NCI-H1694 treated with DMSO at 0.1 percent for 48 hours (cell line): ENCODE data around the gene PBX3.
"Not testable (repeated sequence)": the region's sequence is repeated elsewhere in the genome, so short reads cannot be mapped to it uniquely, and the experiment has no call there.

ENCODE experiments used
- DNase-seq: peaks from one replicate; lab custom pipeline; 2025; lab: John Stamatoyannopoulos, UW

PBX3 gene

DNA sequence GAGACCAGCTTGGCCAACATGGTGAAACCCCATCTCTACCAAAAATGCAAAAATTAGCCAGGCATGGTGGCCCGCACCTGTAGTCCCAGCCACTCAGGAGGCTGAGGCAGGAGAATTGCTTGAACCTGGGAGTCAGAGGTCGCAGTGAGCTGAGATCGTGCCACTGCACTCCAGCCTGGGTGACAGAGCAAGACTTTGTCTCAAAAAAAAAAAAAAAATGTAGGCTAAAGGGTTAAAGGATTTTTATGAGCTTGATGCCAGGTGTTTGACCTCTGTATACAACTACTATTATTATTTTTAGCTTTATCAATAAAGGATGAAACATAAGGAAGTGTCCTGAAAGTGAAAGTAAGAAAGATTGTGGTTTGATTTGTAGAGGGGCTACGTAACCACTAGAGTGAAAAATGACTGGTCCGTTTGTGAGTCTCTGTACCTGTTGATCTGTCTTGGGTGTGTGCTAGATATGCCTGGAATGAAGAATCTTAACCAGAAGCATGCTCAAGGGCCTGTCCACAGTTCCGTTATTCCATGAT is 76.8 kb downstream of the PBX3 start:
- not testable (repeated sequence) for DNase-seq

DNA sequence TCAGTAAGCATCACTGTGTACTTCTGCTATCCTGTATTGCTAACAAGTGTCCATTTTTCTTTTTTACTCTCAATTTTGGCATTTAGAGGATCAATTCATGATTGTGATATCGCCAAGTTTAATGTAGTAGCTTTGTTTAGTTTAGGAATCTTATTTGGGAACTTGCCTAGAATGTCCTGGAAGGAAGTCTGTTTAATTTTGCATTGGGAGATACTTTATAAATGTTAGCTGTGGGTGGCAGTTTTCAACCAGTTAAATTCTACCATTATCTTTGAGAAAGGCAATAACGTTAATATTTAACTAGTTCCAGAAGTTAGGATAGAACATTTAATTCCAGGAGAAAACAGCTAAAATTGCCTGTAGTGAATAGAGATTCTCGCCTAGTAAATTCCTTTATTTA is 78.6 kb downstream of the PBX3 start:
- DNase-seq: no peak

DNA sequence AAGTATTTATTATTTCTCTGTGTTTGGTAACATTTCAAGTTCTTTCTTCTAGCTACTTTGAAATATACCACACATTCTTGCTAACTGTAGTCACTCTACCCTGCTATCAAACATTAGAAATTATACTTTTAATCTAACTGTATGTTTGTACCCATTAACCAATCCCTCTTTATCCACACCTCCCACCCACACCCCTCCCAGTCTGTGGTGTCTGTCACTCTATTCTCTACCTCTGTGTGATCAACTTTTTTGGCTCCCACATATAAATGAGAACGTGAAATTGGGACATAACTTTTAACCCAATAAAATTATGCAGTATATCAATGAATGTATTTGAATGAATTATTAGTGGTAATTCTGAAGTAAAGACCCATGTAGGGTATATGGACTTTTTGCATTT is 79.7 kb downstream of the PBX3 start:
- DNase-seq: no peak

DNA sequence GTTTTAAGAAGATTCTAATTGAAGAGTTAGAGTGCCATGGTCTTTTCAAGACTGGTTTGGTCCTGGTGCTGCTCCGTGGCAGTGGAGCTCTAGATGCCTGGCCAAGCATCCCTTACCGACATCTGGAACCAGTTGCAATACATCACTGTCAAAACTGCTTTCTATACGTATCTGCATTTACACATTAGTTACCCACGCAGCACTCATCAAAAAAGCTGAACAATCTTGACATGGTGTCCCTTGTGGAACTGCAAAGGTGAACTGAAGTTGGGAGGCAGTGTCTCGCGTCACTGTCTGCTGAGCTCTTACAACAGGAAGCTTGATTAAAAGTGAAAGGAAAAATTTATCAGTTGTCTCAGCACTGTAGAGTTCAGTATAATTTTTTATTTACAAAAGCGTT is 82.6 kb downstream of the PBX3 start:
- no peak for DNase-seq

DNA sequence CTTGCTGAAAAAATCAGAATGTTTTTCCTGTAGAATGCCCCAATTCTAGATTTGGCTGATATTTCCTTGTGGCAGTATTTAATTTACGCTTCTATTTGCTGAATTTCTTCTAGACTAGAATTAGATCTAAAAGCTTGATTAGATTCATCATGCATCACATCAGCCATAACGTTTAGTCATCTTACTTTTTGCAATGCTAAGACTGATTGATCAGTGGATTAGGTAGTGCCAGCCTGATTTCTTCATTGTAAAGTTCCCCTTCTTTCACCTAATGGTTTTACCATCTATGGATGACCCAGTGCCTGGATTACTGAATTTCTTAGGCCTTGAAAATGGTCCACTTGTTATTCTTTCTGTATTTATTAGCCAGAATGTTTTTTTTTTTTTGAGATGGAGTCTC is 83.9 kb downstream of the PBX3 start:
- no peak for DNase-seq

GRCh38 chr9:125831616-125832015 is 84.4 kb downstream of the PBX3 start:
- no peak for DNase-seq

GRCh38 chr9:125835655-125836054 is 88.5 kb downstream of the PBX3 start:
- DNase-seq: no peak

DNA sequence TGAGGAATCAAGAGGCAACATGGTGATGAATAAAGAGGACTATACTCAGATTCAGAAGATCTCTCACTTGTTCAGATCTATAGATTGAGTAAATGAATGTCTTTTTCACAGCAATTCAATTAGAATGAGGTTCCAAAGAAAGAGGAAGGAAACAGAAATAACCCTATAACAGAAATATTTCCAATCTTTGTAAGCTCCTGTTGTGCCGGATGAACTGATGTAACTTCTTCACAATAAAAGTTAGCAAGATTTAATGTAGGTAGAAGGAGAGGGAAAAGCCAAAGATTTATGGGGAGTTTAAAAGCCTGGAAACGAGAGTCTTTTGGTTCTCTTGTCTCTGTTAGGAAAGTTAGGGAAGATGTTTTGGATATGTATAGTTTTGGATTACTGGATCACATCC is 92.1 kb downstream of the PBX3 start:
- DNase-seq: no peak

DNA sequence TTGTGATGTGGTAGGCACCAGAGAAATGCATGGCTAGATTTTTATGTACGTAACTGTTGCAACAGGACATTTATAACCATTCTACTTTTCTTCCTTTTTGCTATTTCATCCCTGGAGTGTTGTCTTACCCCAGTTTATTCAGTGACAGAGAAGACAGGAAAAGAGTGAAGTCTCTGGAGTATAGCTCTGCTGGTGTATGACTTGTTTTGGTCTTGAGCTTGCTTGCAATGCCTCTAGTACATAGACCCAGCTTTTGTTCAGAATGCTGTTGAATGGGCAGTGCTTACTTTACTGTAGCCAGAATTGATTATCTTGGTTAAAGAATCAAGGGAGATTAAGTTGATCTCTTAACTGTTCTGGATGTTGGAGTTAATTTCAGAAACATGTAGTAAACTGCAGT is 94.3 kb downstream of the PBX3 start:
- no peak for DNase-seq

DNA sequence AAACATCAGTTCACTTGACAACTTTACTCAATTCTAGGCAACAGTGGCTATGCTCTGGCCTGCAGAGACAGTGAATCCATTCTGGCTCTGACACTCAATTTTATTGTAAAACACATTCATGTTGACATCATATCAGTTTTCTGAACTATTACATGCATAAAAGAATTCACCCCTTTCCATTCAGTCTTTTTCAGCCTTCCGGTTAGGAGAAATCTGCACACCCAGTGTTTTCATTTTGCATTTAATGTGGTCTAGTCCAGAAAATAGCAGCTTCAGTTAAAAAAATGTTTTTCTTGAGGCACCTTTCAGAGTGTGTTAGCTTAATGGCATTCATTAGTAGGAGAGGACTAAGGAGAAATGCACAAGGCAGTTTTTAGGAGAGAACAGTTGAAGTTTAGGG is 95.1 kb downstream of the PBX3 start:
- DNase-seq: no peak

DNA sequence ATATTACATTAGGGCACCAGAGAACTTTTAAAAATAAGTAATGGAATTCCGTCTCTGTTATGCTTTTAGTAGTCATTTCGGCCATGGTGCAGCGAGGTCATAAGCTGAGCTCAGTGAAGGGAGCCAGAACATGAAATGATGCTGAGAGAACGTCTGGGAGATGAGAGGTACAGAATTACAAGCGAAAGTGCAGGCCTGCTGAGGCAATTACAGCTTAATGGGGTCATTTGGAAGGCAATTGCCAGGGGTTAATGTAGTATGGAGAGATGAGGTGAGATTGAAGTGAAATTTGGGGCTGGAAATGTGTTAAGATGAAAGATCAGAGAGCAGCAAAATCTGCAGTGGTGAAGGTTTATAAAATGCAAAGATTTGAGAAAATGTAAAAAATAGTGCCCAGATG is 96.5 kb downstream of the PBX3 start:
- no peak for DNase-seq

DNA sequence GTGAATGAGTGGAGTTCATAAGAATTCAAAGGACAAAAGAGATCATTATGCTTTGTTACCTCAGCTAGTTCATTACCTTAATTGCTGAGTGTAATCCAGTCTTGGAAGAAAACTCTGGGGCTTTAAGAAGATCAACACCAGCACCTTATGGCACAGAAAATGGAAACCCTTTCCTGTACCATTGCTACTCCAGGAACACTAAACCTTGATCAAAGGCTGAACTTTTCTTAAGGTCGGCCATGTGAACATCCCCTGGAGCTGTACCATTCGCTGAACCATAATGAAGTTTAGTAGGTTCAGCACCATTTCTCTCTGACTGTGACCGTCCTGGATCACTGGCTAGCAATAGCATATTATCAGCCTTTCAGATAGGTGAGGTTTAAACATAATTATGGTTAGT is 97.4 kb downstream of the PBX3 start:
- no peak for DNase-seq

- no peak for DNase-seq
These were observed 98.2 kb downstream of the PBX3 start for GRCh38 chr9:125845271-125845808.

DNA sequence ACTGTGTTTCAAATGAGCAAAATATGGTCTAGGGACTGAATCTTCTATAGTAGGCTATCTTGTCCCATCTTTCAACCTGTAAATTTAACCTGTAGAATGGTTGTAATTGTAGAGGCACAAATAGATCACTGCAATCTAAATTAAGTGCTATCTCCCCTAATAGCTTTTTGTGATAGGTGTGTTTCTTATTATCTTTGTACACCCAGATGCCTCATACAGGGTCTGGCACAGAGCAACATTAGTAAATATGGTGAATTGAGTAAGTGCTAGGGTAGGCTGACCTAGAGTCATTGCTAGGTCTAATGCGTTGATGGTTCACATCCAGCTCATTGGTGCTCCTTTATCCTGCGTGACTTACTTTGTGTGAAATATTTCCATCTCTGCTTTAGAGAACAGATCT is 100.6 kb downstream of the PBX3 start:
- DNase-seq: no peak

GRCh38 chr9:125850106-125850632 is 103.0 kb downstream of the PBX3 start:
- DNase-seq: peak; percentile 26

GRCh38 chr9:125850763-125851162 is 103.6 kb downstream of the PBX3 start:
- DNase-seq: no peak

- peak; percentile 87 for DNase-seq
These were observed 104.8 kb downstream of the PBX3 start for GRCh38 chr9:125851979-125852378.

GRCh38 chr9:125852386-125852785 is 105.2 kb downstream of the PBX3 start:
- DNase-seq: no peak

- DNase-seq: no peak
These were observed 107.5 kb downstream of the PBX3 start for GRCh38 chr9:125854553-125855275.

DNA sequence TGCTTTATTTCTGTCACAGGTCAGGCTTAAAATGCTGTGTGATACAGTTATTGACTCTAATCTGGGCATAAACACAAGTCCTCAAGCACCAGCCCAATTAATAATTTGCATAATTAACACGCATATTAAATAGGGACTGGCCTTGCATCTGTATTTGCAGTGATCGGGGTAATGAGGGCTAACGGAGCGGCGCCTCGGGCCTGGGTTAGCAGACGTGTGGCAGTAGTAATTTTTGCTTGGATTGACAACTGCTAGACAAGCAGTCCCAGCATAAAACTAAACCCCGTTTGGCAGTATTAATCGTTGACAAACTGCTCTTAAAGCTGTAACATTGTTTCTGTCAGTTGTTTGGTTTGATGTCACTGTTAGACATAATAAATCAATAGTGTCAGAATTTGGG is 109.2 kb downstream of the PBX3 start:
- DNase-seq: peak; percentile 48

GRCh38 chr9:125861405-125862058 is 114.4 kb downstream of the PBX3 start:
- DNase-seq: no peak

DNA sequence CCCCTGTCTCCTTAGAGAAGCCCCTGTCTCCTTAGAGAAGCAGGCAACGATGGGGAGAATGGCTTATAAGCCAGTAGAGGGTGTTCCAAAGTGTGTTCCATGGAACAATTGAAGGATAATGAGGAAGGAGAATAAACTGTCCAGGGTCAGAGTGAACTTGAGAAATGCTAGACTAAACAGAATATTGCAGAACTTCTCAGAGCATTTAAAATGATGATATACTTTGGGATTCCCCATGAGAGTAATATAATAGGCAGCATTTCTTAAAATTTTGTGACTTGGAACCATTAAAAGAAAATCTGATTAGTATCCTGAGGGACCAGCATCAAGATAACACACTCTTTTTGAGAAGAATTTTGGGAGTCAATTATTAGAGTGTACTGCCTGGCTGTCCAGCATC is 116.8 kb downstream of the PBX3 start:
- no peak for DNase-seq

DNA sequence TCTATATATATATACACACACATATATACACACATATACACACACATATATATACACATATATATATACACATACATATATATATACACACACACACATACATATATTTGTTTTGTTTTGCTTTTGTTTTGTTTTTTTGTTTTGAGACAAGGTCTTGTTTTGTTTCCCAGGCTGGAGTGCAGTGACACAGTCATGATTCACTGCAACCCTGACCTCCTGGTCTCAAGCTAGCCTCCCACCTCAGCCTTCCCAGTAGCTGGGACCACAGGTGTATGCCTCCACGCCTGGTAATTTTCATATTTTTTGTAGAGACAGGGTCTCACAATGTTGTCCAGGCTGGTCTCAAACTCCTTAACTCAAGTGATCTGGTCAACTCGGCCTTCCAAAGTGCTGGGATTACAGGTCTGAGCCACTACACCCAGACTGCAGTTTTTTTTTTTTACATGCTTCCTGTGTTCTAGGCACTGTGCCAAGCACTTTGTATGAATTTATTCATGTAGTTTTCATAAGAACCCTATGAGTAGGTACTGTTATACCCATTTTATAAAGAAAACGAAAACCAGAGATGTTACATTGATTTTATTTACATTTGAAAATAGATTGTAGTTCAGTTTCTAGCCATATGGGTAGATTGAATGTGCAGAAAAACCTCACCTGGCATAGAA is 120.7 kb downstream of the PBX3 start:
- DNase-seq: no peak
